HepG2 (cell line): ENCODE data around the gene B3GAT3. TPM values are rescaled to one million over a fixed set of nuclear protein-coding genes. Genes with fewer than 3 reads are reported as not detected.

Experiments
- ATAC-seq: fragments of 200-7000 bp; cut with Tn5 transposase; 3 replicates; pipeline ENCODE4 v1.9.1; 2020; ENCODE audit warnings: mild to moderate bottlenecking, moderate library complexity
- BruUV-seq: library from RNA; stranded (reverse); fragments of 400-500 nt; replicated peaks from 2 replicates; lab custom pipeline; 2021; lab: Mats Ljungman, UMichigan
- CTCF ChIA-PET: fragments of 300-600 bp; formaldehyde crosslinking; extraction: SDS; loops from one replicate; lab custom pipeline; 2021; ENCODE audit warnings: low total read pairs, inconsistent platforms, low intra/inter-chr PET ratio; lab: Yijun Ruan, JAX
- POLR2A ChIA-PET: fragments of 350-600 bp; sonication (Branson Sonifier 250); formaldehyde crosslinking; loops from one replicate; lab custom pipeline; 2020; ENCODE audit warnings: antibody characterized with exemption, inconsistent platforms; lab: Yijun Ruan, JAX
- DNase-seq: peaks from one replicate; pipeline ENCODE4 v3.0.0-alpha.2; 2015; ENCODE audit warnings: low spot score
- FAIRE-seq: peaks from 3 replicates; lab custom pipeline; 2011; peaks lifted over from hg19 to GRCh38; lab: Jason Lieb, UNC
- H2AFZ ChIP-seq: one replicate; pipeline ENCODE4 v1.6.1; 2011; ENCODE audit warnings: low read length, inconsistent platforms
- H3K27ac ChIP-seq: fragments of 300-600 bp; 3 replicates; pipeline ENCODE4 v1.8.0; 2011; ENCODE audit warnings: mixed run types, mild to moderate bottlenecking, mixed read lengths, low read length, inconsistent platforms; ENCODE audit not compliant: insufficient read depth; ENCODE audit errors: extremely low read length
- H3K27me3 ChIP-seq, 2 experiments: fragments of 200-600 bp in 1 of 2; 2 replicates in 1 of 2; 3 replicates in 1 of 2; pipeline versions ENCODE4 v1.6.0 to v1.8.0; 2011; ENCODE audit warnings: low read length in 2 of 2, mild to moderate bottlenecking in 2 of 2, moderate library complexity in 2 of 2, inconsistent platforms in 1 of 2; ENCODE audit not compliant: insufficient read depth in 2 of 2, control insufficient read depth in 1 of 2
- H3K36me3 ChIP-seq, 2 experiments: fragments of 200-600 bp in 1 of 2; replicated peaks in 1 of 2; 2 replicates in 1 of 2; 3 replicates in 1 of 2; pipeline versions ENCODE4 v1.5.1 to v1.8.0; 2011; ENCODE audit warnings: low read length in 2 of 2, inconsistent platforms in 1 of 2; ENCODE audit not compliant: insufficient read depth in 2 of 2, control insufficient read depth in 1 of 2
- H3K4me1 ChIP-seq: 2 replicates; pipeline ENCODE4 v1.5.1; 2012; ENCODE audit warnings: low read length, inconsistent platforms; ENCODE audit not compliant: insufficient read depth
- H3K4me2 ChIP-seq: 2 replicates; pipeline ENCODE4 v1.6.0; 2011; ENCODE audit warnings: low read depth, low read length, inconsistent platforms
- H3K4me3 ChIP-seq, 3 experiments: fragments of 200-600 bp in 1 of 3; sonication (generic), shearing (Covaris generic) in 1 of 3; replicated peaks in 1 of 3; 2 replicates each; pipeline ENCODE4 v1.5.1; 2011 to 2016; ENCODE audit warnings: low read length in 3 of 3, inconsistent platforms in 2 of 3, low read depth in 2 of 3, mild to moderate bottlenecking in 2 of 3, control low read depth in 1 of 3, mixed read lengths in 1 of 3; ENCODE audit not compliant: insufficient read depth in 1 of 3
- H3K79me2 ChIP-seq: one replicate; pipeline ENCODE4 v1.6.1; 2011; ENCODE audit warnings: low read length, inconsistent platforms; ENCODE audit not compliant: insufficient read depth
- H3K9ac ChIP-seq: 2 replicates; pipeline ENCODE4 v1.6.0; 2011; ENCODE audit warnings: mild to moderate bottlenecking, low read depth, low read length, inconsistent platforms; ENCODE audit not compliant: insufficient read depth
- H3K9me3 ChIP-seq: 2 replicates; pipeline ENCODE4 v1.5.1; 2012; ENCODE audit warnings: mild to moderate bottlenecking, low read length
- H4K20me1 ChIP-seq: 2 replicates; pipeline ENCODE4 v1.6.0; 2011; ENCODE audit warnings: inconsistent platforms, mild to moderate bottlenecking, low read length, moderate library complexity; ENCODE audit not compliant: insufficient read depth
- KMT2B ChIP-seq: IDR thresholded peaks from 2 replicates; pipeline ENCODE4 v1.6.1; 2016; ENCODE audit warnings: missing genetic modification reagents, missing compliant biosample characterization
- POLR2A ChIP-seq, 2 experiments: IDR thresholded peaks; 2 replicates each; pipeline ENCODE4 v1.6.1; 2011; ENCODE audit warnings: low read depth in 2 of 2, low read length in 2 of 2, mild to moderate bottlenecking in 1 of 2, moderate library complexity in 1 of 2; ENCODE audit not compliant: insufficient read depth in 1 of 2
- WGBS: methylation state at CpG from one replicate; pipeline ENCODE4 v1.1.6; 2017; ENCODE audit warnings: low lambda C conversion rate; 5-methylcytosine and 5-hydroxymethylcytosine counted together
- in situ Hi-C: cut with HindIII; loops from 2 replicates; pipeline ENCODE4 v1.10.0; 2017; ENCODE audit warnings: low pct_unique_long_range_greater_than_20kb; ENCODE audit not compliant: extremely low pct_ligation_motif_present
- intact Hi-C: fragments of 100-400 bp; cut with micrococcal nuclease; formaldehyde crosslinking; loops from one replicate; pipeline ENCODE4 v1.10.0; 2022; ENCODE audit not compliant: unreplicated experiment
- polyA plus RNA-seq, 8 experiments: library from polyadenylated mRNA; depleted of rRNA in 3 of 8; stranded (reverse) in 7 of 8; unstranded in 1 of 8; fragments of >200 nt; fragmentation: Illumina TruSeq in 4 of 8; extraction: Trizol in 4 of 8; gene quantifications; 2 replicates each; pipeline versions ENCODE4 v1.2.1 to v1.2.3, GENCODE V29; 2011 to 2016; ENCODE audit warnings: low read depth in 4 of 8, missing spikeins in 1 of 8, mixed read lengths in 1 of 8; ENCODE audit not compliant: insufficient read depth in 1 of 8
- total RNA-seq, 5 experiments: library from RNA; depleted of rRNA; stranded (reverse); fragments of >200 nt; fragmentation: Illumina TruSeq; extraction: Trizol; gene quantifications; 2 replicates each; pipeline ENCODE4 v1.2.3, GENCODE V29; 2016; ENCODE audit warnings: low read depth in 1 of 5
- TF ChIP-seq, protein P1 (sequence below): sonication (generic); formaldehyde crosslinking; IDR thresholded peaks from 2 replicates; pipeline ENCODE4 v1.4.0; 2020; ENCODE audit warnings: low read depth, mild to moderate bottlenecking, missing genetic modification reagents
- TF ChIP-seq, protein P2 (sequence below): sonication (generic); formaldehyde crosslinking; IDR thresholded peaks from 2 replicates; pipeline ENCODE4 v1.8.0; 2022; ENCODE audit warnings: missing genetic modification reagents, mild to moderate bottlenecking, inconsistent platforms, borderline replicate concordance
- TF ChIP-seq, protein P3 (sequence below): conservative IDR thresholded peaks from 2 replicates; pipeline ENCODE4 v1.6.1; 2018; ENCODE audit warnings: missing genetic modification reagents

Gene B3GAT3
- total and polyA plus RNA-seq, 2 of the 13 experiments (the other 11 are each of a cell fraction or from before 2014, with no cell fraction given), result 21.3 to 26.1 TPM

DNA sequence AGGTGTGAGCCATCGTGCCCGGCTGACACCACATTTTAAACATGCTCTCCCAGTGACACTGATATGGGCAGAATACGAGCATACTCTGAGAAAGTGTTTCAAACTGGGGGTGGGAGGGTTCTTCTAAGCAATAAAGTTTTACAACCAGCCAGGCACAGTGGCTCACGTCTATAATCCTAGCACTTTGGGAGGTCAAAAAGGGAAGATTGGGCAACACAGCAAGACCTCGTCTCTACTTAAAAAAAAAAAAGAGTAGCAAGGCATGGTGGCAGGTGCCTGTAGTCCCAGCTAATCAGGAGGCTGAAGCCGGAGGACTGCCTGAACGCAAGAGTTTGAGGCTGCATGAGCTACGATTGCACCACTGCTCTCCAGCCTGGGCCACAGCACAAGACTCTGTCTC lies 22.4 kb upstream of the B3GAT3 start:
- POLR2A ChIA-PET, result interaction anchor here (0.7 to 5.0 kb wide), 14 partner anchors 9 to 197 kb away, joined by 3 to 98 read pairs (median 15); partner anchors contain the start of genes B3GAT3, C11orf98, CSKMT and EEF1G
- no peak overlapping the region; a peak in 1 of 6 replicates for H3K4me3 ChIP-seq
- H3K9ac ChIP-seq, result peak overlapping the region; percentile 100; the same call in 1 of the 2 replicates
- no TSS peak for BruUV-seq
- H3K4me1 ChIP-seq, result peaks cover 69% of the 10 kb centered on the region
- intact Hi-C loops (no loop called here), in situ Hi-C loops (no loop called here)
- H3K79me2 ChIP-seq, result peaks cover 44% of the 10 kb centered on the region
- ATAC-seq, result no peak
- CTCF ChIA-PET, result no interaction called here
- DNase-seq, result no peak
- no peak overlapping the region; the same call in 1 of the 2 replicates for H3K4me2 ChIP-seq
- TF ChIP-seq, protein P1, sequence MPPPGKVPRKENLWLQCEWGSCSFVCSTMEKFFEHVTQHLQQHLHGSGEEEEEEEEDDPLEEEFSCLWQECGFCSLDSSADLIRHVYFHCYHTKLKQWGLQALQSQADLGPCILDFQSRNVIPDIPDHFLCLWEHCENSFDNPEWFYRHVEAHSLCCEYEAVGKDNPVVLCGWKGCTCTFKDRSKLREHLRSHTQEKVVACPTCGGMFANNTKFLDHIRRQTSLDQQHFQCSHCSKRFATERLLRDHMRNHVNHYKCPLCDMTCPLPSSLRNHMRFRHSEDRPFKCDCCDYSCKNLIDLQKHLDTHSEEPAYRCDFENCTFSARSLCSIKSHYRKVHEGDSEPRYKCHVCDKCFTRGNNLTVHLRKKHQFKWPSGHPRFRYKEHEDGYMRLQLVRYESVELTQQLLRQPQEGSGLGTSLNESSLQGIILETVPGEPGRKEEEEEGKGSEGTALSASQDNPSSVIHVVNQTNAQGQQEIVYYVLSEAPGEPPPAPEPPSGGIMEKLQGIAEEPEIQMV, result no peak
- no peak for TF ChIP-seq KMT2B (CRISPR knock-in tag)
- TF ChIP-seq, protein P2, sequence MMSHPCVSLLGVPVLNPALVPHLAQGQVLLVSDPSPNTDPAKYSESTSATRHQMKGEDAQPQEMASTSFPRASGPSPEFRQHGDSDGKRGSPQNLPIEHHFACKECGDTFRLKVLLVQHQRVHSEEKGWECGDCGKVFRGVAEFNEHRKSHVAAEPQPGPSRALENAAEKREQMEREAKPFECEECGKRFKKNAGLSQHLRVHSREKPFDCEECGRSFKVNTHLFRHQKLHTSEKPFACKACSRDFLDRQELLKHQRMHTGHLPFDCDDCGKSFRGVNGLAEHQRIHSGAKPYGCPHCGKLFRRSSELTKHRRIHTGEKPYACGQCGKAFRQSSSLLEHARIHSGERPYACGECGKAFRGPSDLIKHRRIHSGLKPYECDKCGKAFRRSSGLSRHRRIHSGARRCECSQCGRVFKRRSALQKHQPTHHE (CRISPR knock-in tag), result no peak
- H3K36me3 ChIP-seq, result peaks cover 2 to 23% of the 10 kb centered on the region in 2 experiments; a peak in 4 of 5 replicates
- no peak overlapping the region for H2AFZ ChIP-seq
- no peaks in the 10 kb centered on the region for H3K27me3 ChIP-seq
- H3K27ac ChIP-seq, result peak overlapping the region; percentile 98
- H4K20me1 ChIP-seq, result peaks cover 8% of the 10 kb centered on the region
- FAIRE-seq, result no peak
- WGBS, result 91% methylated on average over 8 of the region's 8 CpGs
- no peaks in the 10 kb centered on the region for H3K9me3 ChIP-seq

DNA sequence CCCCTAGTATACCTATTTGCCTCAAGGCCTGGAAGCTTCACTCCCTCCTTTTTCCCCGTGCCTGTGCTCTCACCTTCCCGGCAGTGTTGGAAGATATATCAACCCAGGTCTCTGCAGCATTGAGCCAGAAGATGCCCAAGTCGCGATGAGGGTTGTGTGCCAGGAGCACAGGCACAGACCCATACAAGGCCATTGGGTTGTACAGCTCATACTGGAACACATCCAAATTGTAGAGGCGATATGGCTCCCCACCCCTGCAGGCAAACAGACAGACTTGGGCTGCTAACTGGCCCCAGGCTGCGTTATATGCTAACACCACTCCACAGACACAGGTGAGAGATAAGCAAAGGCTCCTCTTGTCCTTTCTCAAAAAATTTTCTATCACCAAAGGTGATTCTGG lies 10.7 kb upstream of the B3GAT3 start:
- POLR2A ChIA-PET, result interaction anchor here (1.8 kb wide), 1 partner anchor 14 kb away, joined by 6 read pairs; the partner anchor contains the start of gene GANAB
- 0 out of 4 replicates have a peak, but pooled peaks of 1 of the 2 experiments have one; percentile 3 for TF ChIP-seq POLR2A (IDR thresholded peaks at IDR 0.05; ENCODE audit: insufficient read depth in 1 of 2, low read depth in 2 of 2, low read length in 2 of 2)
- TF ChIP-seq, protein P3, sequence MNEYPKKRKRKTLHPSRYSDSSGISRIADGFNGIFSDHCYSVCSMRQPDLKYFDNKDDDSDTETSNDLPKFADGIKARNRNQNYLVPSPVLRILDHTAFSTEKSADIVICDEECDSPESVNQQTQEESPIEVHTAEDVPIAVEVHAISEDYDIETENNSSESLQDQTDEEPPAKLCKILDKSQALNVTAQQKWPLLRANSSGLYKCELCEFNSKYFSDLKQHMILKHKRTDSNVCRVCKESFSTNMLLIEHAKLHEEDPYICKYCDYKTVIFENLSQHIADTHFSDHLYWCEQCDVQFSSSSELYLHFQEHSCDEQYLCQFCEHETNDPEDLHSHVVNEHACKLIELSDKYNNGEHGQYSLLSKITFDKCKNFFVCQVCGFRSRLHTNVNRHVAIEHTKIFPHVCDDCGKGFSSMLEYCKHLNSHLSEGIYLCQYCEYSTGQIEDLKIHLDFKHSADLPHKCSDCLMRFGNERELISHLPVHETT (CRISPR knock-in tag), result no peak
- no peak for FAIRE-seq
- ATAC-seq, result no peak
- no peaks in the 10 kb centered on the region for H3K79me2 ChIP-seq
- CTCF ChIA-PET, result no interaction called here
- H3K4me2 ChIP-seq, result no peak overlapping the region
- no peak overlapping the region for H3K4me3 ChIP-seq
- H4K20me1 ChIP-seq, result no peaks in the 10 kb centered on the region
- in situ Hi-C loops, result no loop called here
- H2AFZ ChIP-seq, result no peak overlapping the region
- DNase-seq, result no peak
- intact Hi-C loops, result no loop called here
- no peak overlapping the region for H3K9ac ChIP-seq
- H3K9me3 ChIP-seq, result no peaks in the 10 kb centered on the region
- no peaks in the 10 kb centered on the region for H3K4me1 ChIP-seq
- H3K27me3 ChIP-seq, result no peaks in the 10 kb centered on the region
- no peak overlapping the region for H3K27ac ChIP-seq
- WGBS, result 100% methylated on average over 4 of the region's 6 CpGs
- H3K36me3 ChIP-seq, result peaks cover 40 to 78% of the 10 kb centered on the region in 2 experiments
- BruUV-seq, result no TSS peak
